HEK293T (cell line): ENCODE measurements around the gene PPP5C.
"Not testable (repeated sequence)": the region's sequence is repeated elsewhere in the genome, so short reads cannot be mapped to it uniquely, and the experiment has no call there.

Experiments used
- CTCF ChIA-PET: fragments of 350-600 bp; formaldehyde crosslinking; extraction: SDS; loops from one replicate; lab custom pipeline; 2021; ENCODE audit warnings: antibody characterized with exemption, inconsistent platforms; lab: Yijun Ruan, JAX
- POLR2A ChIA-PET: fragments of 350-600 bp; formaldehyde crosslinking; extraction: SDS; loops from one replicate; lab custom pipeline; 2020; ENCODE audit warnings: antibody characterized with exemption, inconsistent platforms; lab: Yijun Ruan, JAX
- DNase-seq: peaks from one replicate; pipeline ENCODE4 v3.0.0; 2012; ENCODE audit warnings: mixed read lengths; ENCODE audit errors: extremely low spot score
- ARNT ChIP-seq: fragments of 450-650 bp; IDR thresholded peaks from 2 replicates; pipeline ENCODE4 v1.6.1; 2017; ENCODE audit warnings: mild to moderate bottlenecking
- BHLHE40 ChIP-seq: fragments of 450-650 bp; IDR thresholded peaks from 2 replicates; pipeline ENCODE4 v1.6.1; 2016; ENCODE audit warnings: mild to moderate bottlenecking, moderate library complexity, borderline replicate concordance
- CTBP1 ChIP-seq: fragments of 450-650 bp; IDR thresholded peaks from 2 replicates; pipeline ENCODE4 v1.6.1; 2016; ENCODE audit warnings: borderline replicate concordance
- ELF4 ChIP-seq: fragments of 450-650 bp; IDR thresholded peaks from 2 replicates; pipeline ENCODE4 v1.6.1; 2017; ENCODE audit warnings: antibody characterized with exemption
- FOXA1 ChIP-seq: fragments of 450-650 bp; IDR thresholded peaks from 2 replicates; pipeline ENCODE4 v1.6.1; 2016; ENCODE audit warnings: mild to moderate bottlenecking
- FOXK2 ChIP-seq: fragments of 450-650 bp; IDR thresholded peaks from 2 replicates; pipeline ENCODE4 v1.6.1; 2016; ENCODE audit warnings: mild to moderate bottlenecking
- FOXM1 ChIP-seq: fragments of 450-650 bp; IDR thresholded peaks from 2 replicates; pipeline ENCODE4 v1.6.1; 2017; ENCODE audit warnings: mild to moderate bottlenecking, borderline replicate concordance
- HDGF ChIP-seq: fragments of 450-650 bp; IDR thresholded peaks from 2 replicates; pipeline ENCODE4 v1.6.1; 2017; ENCODE audit warnings: antibody characterized with exemption, borderline replicate concordance
- L3MBTL2 ChIP-seq: fragments of 450-650 bp; conservative IDR thresholded peaks from 2 replicates; pipeline ENCODE4 v1.6.1; 2016; ENCODE audit warnings: mild to moderate bottlenecking
- LEF1 ChIP-seq: fragments of 450-650 bp; IDR thresholded peaks from 2 replicates; pipeline ENCODE4 v1.6.1; 2017; ENCODE audit warnings: mild to moderate bottlenecking, borderline replicate concordance
- NFRKB ChIP-seq: fragments of 450-650 bp; IDR thresholded peaks from 2 replicates; pipeline ENCODE4 v1.6.1; 2016; ENCODE audit warnings: mild to moderate bottlenecking, moderate library complexity
- SP1 ChIP-seq: fragments of 450-650 bp; IDR thresholded peaks from 2 replicates; pipeline ENCODE4 v1.6.1; 2017
- SUZ12 ChIP-seq: fragments of 450-650 bp; IDR thresholded peaks from 2 replicates; pipeline ENCODE4 v1.6.1; 2016; ENCODE audit warnings: mild to moderate bottlenecking
- TARDBP ChIP-seq: fragments of 450-650 bp; IDR thresholded peaks from 2 replicates; pipeline ENCODE4 v1.6.1; 2016
- ZNF384 ChIP-seq: fragments of 450-650 bp; IDR thresholded peaks from 2 replicates; pipeline ENCODE4 v1.6.1; 2016
- TF ChIP-seq, protein P1 (sequence below): fragments of 450-650 bp; IDR thresholded peaks from 2 replicates; pipeline ENCODE4 v1.6.1; 2016

Gene PPP5C

GRCh38 chr19:46392837-46393236 lies 46.0 kb downstream of the PPP5C start:
- TF ChIP-seq SUZ12 (no peak), BHLHE40 (no peak), L3MBTL2 (no peak), SP1 (no peak), FOXK2 (no peak), ARNT (no peak), ZNF384 (no peak), NFRKB (no peak), CTBP1 (no peak), HDGF (no peak), LEF1 (no peak), FOXM1 (no peak), FOXA1 (no peak), ELF4 (no peak), TARDBP (no peak)
- TF ChIP-seq, protein P1, sequence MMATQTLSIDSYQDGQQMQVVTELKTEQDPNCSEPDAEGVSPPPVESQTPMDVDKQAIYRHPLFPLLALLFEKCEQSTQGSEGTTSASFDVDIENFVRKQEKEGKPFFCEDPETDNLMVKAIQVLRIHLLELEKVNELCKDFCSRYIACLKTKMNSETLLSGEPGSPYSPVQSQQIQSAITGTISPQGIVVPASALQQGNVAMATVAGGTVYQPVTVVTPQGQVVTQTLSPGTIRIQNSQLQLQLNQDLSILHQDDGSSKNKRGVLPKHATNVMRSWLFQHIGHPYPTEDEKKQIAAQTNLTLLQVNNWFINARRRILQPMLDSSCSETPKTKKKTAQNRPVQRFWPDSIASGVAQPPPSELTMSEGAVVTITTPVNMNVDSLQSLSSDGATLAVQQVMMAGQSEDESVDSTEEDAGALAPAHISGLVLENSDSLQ, result no peak
- no peak for DNase-seq
- POLR2A ChIA-PET, result no interaction called here
- CTCF ChIA-PET, result no interaction called here

GRCh38 chr19:46393456-46394401 lies 46.8 kb downstream of the PPP5C start:
- CTCF ChIA-PET, result no interaction called here
- TF ChIP-seq BHLHE40 (no peak), CTBP1 (no peak), L3MBTL2 (no peak), ELF4 (no peak), SP1 (no peak), FOXM1 (no peak), TARDBP (no peak), ARNT (no peak), FOXK2 (no peak), FOXA1 (no peak), NFRKB (no peak), ZNF384 (no peak), HDGF (no peak), SUZ12 (no peak)
- TF ChIP-seq, protein P1, result no peak
- no peak for DNase-seq
- POLR2A ChIA-PET, result no interaction called here

- DNase-seq, result no peak
- TF ChIP-seq, protein P1, result no peak
- no peak for TF ChIP-seq ELF4
- TF ChIP-seq LEF1, result no peak
- 0 out of 2 replicates have a peak, but pooled peaks have one; percentile 22 for TF ChIP-seq ZNF384
- no peak for TF ChIP-seq L3MBTL2
- no peak for TF ChIP-seq NFRKB
- TF ChIP-seq SP1, result no peak
- POLR2A ChIA-PET, result no interaction called here
- CTCF ChIA-PET, result interaction anchor here (1.1 kb wide), 1 partner anchor 28 kb away, joined by 5 read pairs; no protein-coding TSS in a partner anchor
These were observed 47.5 kb downstream of the PPP5C start for GRCh38 chr19:46394402-46394797.

DNA sequence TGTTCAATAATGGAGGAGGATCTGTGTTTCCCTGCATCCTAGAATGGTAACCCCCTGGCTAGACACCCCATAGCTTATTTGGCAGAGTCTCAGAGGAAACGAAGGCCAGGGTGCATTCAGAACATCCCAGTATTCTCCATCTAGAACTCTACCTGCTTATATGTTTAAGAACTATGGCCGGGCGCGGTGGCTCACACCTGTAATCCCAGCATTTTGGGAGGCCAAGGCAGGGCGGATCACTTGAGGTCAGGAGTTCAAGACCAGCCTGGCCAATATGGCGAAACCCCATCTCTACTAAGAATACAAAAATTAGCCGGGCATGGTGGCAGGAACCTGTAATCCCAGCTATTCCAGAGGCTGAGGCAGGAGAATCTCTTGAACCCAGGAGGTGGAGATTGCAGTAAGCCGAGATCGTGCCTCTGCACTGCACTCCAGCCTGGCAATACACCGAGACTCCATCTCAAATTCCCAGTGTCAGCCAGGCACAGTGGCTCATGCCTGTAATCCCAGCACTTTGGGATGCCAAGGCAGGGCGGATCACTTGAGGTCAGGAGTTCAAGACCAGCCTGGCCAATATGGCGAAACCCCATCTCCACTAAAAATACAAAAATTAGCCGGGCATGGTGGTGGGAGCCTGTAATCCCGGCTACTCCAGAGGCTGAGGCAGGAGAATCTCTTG lies 51.1 kb downstream of the PPP5C start:
- DNase-seq, result not testable (repeated sequence)
- ChIA-PET POLR2A (interaction anchor here (1.2 kb wide), 2 partner anchors 16 to 90 kb away, joined by 3 to 4 read pairs; partner anchors contain the start of gene CCDC8), CTCF (interaction anchor here (0.5 to 0.9 kb wide), 2 partner anchors 87 to 324 kb away, joined by 3 read pairs; no protein-coding TSS in a partner anchor)

GRCh38 chr19:46402725-46403124 lies 55.8 kb downstream of the PPP5C start:
- CTCF ChIA-PET, result interaction anchor here (0.6 to 1.3 kb wide), 5 partner anchors 29 to 190 kb away, joined by 3 to 4 read pairs (median 3); no protein-coding TSS in a partner anchor
- TF ChIP-seq FOXM1 (no peak), ZNF384 (no peak), NFRKB (no peak), TARDBP (no peak), FOXA1 (no peak), FOXK2 (no peak), HDGF (no peak), ARNT (no peak), SUZ12 (no peak), SP1 (no peak), BHLHE40 (no peak), L3MBTL2 (no peak), ELF4 (no peak), LEF1 (no peak), CTBP1 (no peak)
- TF ChIP-seq, protein P1, result no peak
- DNase-seq, result no peak
- POLR2A ChIA-PET, result no interaction called here
